Measurements from ENCODE around the gene GPR68. TPM values are rescaled to one million over a fixed set of nuclear protein-coding genes. Genes with fewer than 3 reads are reported as not detected.
A peak's percentile ranks its signal among the peaks of the same experiment; 100 is the strongest.
"Not testable (repeated sequence)": the region's sequence is repeated elsewhere in the genome, so short reads cannot be mapped to it uniquely, and the experiment has no call there.

Gene GPR68
- total RNA-seq, 1 experiment from 2014 or later = 6.5 TPM

- no peak for DNase-seq (ENCODE audit: low read depth)
These were observed 53.7 kb downstream of the GPR68 start for GRCh38 chr14:91190853-91191252.

- no peak for DNase-seq (ENCODE audit: low read depth)
These were observed 57.2 kb downstream of the GPR68 start for GRCh38 chr14:91187271-91187670.

- DNase-seq (ENCODE audit: low read depth) = peak; percentile 76
These were observed 57.9 kb downstream of the GPR68 start for GRCh38 chr14:91186515-91187066.

- DNase-seq (ENCODE audit: low read depth) = peak; percentile 77
These were observed 58.8 kb downstream of the GPR68 start for GRCh38 chr14:91185721-91186120.

- DNase-seq (ENCODE audit: low read depth) = no peak
These were observed 59.9 kb downstream of the GPR68 start for GRCh38 chr14:91184559-91184958.

GRCh38 chr14:91182753-91183152, 61.8 kb downstream of the GPR68 start:
- DNase-seq (ENCODE audit: low read depth) = not testable (repeated sequence)

Other genes starting within 250 kb of the GPR68 start
- 3.5 and 6.1 TPM in 2 replicates for gene RPS6KA5, start 184.1 kb downstream of the GPR68 start, total RNA-seq (2014; rRNA removed)
- gene DGLUCY, start 130.6 kb downstream of the GPR68 start, total RNA-seq (2014; rRNA removed) = 33.9 and 34.8 TPM in 2 replicates
- 0.06 TPM in 1 of 2 replicates, not detected in the other for gene CCDC88C, start 173.1 kb upstream of the GPR68 start, total RNA-seq (2014; rRNA removed)